ENCODE data around the gene ZMYM4.

GRCh38 chr1:35298464-35298863, 30.0 kb downstream of the ZMYM4 start:
- TF ChIP-seq, protein P1, sequence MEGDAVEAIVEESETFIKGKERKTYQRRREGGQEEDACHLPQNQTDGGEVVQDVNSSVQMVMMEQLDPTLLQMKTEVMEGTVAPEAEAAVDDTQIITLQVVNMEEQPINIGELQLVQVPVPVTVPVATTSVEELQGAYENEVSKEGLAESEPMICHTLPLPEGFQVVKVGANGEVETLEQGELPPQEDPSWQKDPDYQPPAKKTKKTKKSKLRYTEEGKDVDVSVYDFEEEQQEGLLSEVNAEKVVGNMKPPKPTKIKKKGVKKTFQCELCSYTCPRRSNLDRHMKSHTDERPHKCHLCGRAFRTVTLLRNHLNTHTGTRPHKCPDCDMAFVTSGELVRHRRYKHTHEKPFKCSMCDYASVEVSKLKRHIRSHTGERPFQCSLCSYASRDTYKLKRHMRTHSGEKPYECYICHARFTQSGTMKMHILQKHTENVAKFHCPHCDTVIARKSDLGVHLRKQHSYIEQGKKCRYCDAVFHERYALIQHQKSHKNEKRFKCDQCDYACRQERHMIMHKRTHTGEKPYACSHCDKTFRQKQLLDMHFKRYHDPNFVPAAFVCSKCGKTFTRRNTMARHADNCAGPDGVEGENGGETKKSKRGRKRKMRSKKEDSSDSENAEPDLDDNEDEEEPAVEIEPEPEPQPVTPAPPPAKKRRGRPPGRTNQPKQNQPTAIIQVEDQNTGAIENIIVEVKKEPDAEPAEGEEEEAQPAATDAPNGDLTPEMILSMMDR (IDR thresholded peaks at IDR 0.05; ENCODE audit: low read depth, low read length): peak; percentile 21
- TF ChIP-seq POLR2A (IDR thresholded peaks at IDR 0.05; ENCODE audit: extremely low read depth, insufficient read length) (no peak), MAX (IDR thresholded peaks at IDR 0.05; ENCODE audit: low read depth, low read length) (no peak), MYC (IDR thresholded peaks at IDR 0.05; ENCODE audit: low read depth, low read length) (no peak)

Measured in NB4 (cell line).